ENCODE measurements around the gene UNC79.

Gene UNC79

DNA sequence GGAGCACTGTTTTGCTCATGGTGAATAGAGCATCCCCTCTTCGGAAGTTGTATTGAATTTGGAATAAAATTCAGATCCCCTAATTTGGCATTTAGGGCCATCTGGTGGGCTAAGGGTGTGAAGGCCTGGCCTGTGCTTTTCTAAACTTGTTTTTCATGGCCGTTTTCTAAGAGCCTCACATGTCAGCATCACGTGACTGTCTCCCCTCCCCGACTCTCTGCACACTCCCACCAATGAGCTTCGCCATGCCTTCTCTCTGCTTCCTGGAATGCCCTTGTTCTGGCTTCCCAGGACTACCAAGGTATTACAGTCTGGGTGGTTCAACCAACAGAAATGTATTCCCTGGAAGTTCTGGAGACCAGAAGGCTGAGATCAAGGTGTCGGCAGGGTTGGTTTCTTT is 272.2 kb downstream of the UNC79 start (continued):
- TF ChIP-seq ZFP30 (CRISPR knock-in tag; IDR thresholded peaks at IDR 0.05): no peak
- TF ChIP-seq ZNF70 (CRISPR knock-in tag; IDR thresholded peaks at IDR 0.05): no peak
- no peak for TF ChIP-seq SNAI2 (CRISPR knock-in tag; IDR thresholded peaks at IDR 0.05)
- no peak for TF ChIP-seq ZFP3 (CRISPR knock-in tag; IDR thresholded peaks at IDR 0.05)

DNA sequence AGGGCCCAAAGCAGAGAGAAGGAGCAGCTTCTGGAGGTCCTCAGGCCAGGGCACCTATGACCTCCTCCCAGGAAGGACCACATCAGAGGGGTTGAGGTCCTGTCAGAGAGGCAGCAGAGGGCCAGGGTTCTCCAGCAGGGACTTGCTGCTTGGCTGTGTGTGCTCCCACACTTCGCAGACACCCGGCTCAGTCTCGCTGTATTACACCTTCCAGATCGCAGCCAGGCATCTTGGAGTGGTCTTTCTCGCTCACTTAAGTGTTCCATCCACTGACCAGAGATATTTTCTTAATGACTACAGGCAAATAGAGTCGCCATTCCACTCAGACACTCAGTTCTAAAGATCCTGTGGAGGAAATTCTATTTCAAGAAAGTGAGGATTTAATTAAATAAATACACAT is 273.2 kb downstream of the UNC79 start:
- TF ChIP-seq ISL1 (CRISPR knock-in tag; IDR thresholded peaks at IDR 0.05): no peak
- TF ChIP-seq, protein P1, sequence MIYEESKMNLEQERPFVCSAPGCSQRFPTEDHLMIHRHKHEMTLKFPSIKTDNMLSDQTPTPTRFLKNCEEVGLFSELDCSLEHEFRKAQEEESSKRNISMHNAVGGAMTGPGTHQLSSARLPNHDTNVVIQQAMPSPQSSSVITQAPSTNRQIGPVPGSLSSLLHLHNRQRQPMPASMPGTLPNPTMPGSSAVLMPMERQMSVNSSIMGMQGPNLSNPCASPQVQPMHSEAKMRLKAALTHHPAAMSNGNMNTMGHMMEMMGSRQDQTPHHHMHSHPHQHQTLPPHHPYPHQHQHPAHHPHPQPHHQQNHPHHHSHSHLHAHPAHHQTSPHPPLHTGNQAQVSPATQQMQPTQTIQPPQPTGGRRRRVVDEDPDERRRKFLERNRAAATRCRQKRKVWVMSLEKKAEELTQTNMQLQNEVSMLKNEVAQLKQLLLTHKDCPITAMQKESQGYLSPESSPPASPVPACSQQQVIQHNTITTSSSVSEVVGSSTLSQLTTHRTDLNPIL (CRISPR knock-in tag; IDR thresholded peaks at IDR 0.05; ENCODE audit: low read depth): no peak
- TF ChIP-seq TOX (CRISPR knock-in tag; IDR thresholded peaks at IDR 0.05; ENCODE audit: borderline replicate concordance): no peak
- TF ChIP-seq PPARA (CRISPR knock-in tag; IDR thresholded peaks at IDR 0.05; ENCODE audit: borderline replicate concordance): no peak
- TF ChIP-seq ZC3H10 (CRISPR knock-in tag; IDR thresholded peaks at IDR 0.05): no peak
- no peak for TF ChIP-seq CSDC2 (CRISPR knock-in tag; IDR thresholded peaks at IDR 0.05)
- TF ChIP-seq ZNF8 (CRISPR knock-in tag; IDR thresholded peaks at IDR 0.05): no peak
- no peak for TF ChIP-seq ZNF70 (CRISPR knock-in tag; IDR thresholded peaks at IDR 0.05)
- TF ChIP-seq OSR1 (CRISPR knock-in tag; IDR thresholded peaks at IDR 0.05): no peak

DNA sequence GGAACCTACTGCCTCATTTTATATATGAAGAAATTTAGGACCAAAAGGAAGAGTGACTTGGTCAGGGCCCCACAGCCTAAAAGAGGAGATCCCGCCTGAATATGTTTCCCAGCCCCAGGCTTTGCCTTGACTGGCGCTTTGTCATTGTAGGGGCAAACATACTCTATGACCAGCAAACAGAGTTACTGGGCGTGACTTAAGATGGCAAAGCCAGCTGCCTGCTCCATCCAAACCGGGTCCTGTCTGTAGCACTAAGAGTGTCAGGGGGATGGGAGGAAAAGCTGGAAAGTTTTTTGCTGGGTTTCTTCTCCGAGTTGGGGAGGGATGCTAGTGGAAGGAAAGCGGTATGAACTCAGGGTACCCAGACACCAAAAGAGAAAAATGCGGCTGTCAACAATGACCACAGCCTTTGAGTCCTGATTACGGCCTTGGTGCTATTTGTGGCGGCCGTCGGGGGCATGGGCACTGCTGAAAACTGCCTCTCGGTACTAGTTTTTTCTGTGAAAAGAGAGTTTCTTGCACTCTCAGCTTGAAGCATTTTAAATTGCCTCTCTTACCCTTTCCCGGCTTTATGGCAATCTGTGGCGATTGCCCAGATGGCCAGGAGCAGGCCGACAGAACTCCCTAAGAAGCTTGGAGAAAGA is 274.9 kb downstream of the UNC79 start:
- TF ChIP-seq, protein P2, sequence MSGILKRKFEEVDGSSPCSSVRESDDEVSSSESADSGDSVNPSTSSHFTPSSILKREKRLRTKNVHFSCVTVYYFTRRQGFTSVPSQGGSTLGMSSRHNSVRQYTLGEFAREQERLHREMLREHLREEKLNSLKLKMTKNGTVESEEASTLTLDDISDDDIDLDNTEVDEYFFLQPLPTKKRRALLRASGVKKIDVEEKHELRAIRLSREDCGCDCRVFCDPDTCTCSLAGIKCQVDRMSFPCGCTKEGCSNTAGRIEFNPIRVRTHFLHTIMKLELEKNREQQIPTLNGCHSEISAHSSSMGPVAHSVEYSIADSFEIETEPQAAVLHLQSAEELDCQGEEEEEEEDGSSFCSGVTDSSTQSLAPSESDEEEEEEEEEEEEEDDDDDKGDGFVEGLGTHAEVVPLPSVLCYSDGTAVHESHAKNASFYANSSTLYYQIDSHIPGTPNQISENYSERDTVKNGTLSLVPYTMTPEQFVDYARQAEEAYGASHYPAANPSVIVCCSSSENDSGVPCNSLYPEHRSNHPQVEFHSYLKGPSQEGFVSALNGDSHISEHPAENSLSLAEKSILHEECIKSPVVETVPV (CRISPR knock-in tag; IDR thresholded peaks at IDR 0.05): no peak
- TF ChIP-seq TCF4 (CRISPR knock-in tag; IDR thresholded peaks at IDR 0.05; ENCODE audit: borderline replicate concordance) (no peak), ZC3H10 (CRISPR knock-in tag; IDR thresholded peaks at IDR 0.05) (no peak), GLIS3 (CRISPR knock-in tag; IDR thresholded peaks at IDR 0.05) (no peak), ESRRG (CRISPR knock-in tag; IDR thresholded peaks at IDR 0.05) (no peak), ZFP30 (CRISPR knock-in tag; IDR thresholded peaks at IDR 0.05) (no peak), ZFP3 (CRISPR knock-in tag; IDR thresholded peaks at IDR 0.05) (no peak), PPARA (CRISPR knock-in tag; IDR thresholded peaks at IDR 0.05; ENCODE audit: borderline replicate concordance) (no peak), BACH2 (CRISPR knock-in tag; IDR thresholded peaks at IDR 0.05; ENCODE audit: borderline replicate concordance) (no peak), OSR1 (CRISPR knock-in tag; IDR thresholded peaks at IDR 0.05) (no peak), CSDC2 (CRISPR knock-in tag; IDR thresholded peaks at IDR 0.05) (no peak), RARB (CRISPR knock-in tag; IDR thresholded peaks at IDR 0.05) (no peak), SNAI2 (CRISPR knock-in tag; IDR thresholded peaks at IDR 0.05) (no peak), ZNF565 (CRISPR knock-in tag; conservative IDR thresholded peaks at IDR 0.05; ENCODE audit: low read depth) (no peak)
- TF ChIP-seq, protein P3, sequence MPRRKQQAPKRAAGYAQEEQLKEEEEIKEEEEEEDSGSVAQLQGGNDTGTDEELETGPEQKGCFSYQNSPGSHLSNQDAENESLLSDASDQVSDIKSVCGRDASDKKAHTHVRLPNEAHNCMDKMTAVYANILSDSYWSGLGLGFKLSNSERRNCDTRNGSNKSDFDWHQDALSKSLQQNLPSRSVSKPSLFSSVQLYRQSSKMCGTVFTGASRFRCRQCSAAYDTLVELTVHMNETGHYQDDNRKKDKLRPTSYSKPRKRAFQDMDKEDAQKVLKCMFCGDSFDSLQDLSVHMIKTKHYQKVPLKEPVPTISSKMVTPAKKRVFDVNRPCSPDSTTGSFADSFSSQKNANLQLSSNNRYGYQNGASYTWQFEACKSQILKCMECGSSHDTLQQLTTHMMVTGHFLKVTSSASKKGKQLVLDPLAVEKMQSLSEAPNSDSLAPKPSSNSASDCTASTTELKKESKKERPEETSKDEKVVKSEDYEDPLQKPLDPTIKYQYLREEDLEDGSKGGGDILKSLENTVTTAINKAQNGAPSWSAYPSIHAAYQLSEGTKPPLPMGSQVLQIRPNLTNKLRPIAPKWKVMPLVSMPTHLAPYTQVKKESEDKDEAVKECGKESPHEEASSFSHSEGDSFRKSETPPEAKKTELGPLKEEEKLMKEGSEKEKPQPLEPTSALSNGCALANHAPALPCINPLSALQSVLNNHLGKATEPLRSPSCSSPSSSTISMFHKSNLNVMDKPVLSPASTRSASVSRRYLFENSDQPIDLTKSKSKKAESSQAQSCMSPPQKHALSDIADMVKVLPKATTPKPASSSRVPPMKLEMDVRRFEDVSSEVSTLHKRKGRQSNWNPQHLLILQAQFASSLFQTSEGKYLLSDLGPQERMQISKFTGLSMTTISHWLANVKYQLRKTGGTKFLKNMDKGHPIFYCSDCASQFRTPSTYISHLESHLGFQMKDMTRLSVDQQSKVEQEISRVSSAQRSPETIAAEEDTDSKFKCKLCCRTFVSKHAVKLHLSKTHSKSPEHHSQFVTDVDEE (CRISPR knock-in tag; IDR thresholded peaks at IDR 0.05): no peak
- TF ChIP-seq, protein P4, sequence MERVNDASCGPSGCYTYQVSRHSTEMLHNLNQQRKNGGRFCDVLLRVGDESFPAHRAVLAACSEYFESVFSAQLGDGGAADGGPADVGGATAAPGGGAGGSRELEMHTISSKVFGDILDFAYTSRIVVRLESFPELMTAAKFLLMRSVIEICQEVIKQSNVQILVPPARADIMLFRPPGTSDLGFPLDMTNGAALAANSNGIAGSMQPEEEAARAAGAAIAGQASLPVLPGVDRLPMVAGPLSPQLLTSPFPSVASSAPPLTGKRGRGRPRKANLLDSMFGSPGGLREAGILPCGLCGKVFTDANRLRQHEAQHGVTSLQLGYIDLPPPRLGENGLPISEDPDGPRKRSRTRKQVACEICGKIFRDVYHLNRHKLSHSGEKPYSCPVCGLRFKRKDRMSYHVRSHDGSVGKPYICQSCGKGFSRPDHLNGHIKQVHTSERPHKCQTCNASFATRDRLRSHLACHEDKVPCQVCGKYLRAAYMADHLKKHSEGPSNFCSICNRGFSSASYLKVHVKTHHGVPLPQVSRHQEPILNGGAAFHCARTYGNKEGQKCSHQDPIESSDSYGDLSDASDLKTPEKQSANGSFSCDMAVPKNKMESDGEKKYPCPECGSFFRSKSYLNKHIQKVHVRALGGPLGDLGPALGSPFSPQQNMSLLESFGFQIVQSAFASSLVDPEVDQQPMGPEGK (CRISPR knock-in tag; IDR thresholded peaks at IDR 0.05; ENCODE audit: borderline replicate concordance): no peak

More for the DNA sequence above, 273.2 kb downstream of the UNC79 start:
- ATAC-seq: no peak

DNA sequence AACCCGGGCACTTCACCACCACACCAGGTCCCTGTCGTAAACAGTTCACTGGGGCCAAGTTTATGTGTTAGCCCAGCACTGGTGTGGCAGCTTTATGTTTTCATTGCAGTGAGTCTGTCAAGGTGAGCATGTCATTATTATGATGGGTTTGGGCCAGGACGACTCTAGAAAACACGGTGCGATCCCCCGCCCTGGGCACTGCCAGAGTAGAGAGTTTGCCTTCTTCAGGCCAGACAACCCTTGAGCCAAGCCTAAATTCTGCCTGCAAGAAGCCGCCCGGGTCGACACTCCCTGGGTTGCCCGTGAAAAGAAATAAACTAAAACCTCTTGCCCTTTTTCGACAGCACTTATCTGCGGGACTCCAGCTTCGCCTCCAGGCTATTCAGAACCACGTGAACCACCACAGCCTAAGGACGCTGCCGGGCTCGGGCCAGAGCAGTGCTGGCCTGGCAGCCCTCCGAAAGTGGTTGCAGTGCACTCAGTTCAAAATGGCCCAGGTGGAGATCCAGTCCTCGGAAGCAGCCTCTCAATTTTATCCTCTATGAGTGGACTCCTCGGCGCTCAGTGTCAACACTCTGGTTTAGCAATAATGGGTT is 275.7 kb downstream of the UNC79 start:
- ATAC-seq: no peak
- TF ChIP-seq ZC3H10 (CRISPR knock-in tag; IDR thresholded peaks at IDR 0.05) (no peak), TCF4 (CRISPR knock-in tag; IDR thresholded peaks at IDR 0.05; ENCODE audit: borderline replicate concordance) (no peak), PPARA (CRISPR knock-in tag; IDR thresholded peaks at IDR 0.05; ENCODE audit: borderline replicate concordance) (no peak), RARB (CRISPR knock-in tag; IDR thresholded peaks at IDR 0.05) (no peak), ZNF565 (CRISPR knock-in tag; conservative IDR thresholded peaks at IDR 0.05; ENCODE audit: low read depth) (no peak), ISL1 (CRISPR knock-in tag; IDR thresholded peaks at IDR 0.05) (no peak), TOX (CRISPR knock-in tag; IDR thresholded peaks at IDR 0.05; ENCODE audit: borderline replicate concordance) (no peak), BACH2 (CRISPR knock-in tag; IDR thresholded peaks at IDR 0.05; ENCODE audit: borderline replicate concordance) (no peak)
- TF ChIP-seq, protein P3 (CRISPR knock-in tag; IDR thresholded peaks at IDR 0.05): no peak
- TF ChIP-seq, protein P5, sequence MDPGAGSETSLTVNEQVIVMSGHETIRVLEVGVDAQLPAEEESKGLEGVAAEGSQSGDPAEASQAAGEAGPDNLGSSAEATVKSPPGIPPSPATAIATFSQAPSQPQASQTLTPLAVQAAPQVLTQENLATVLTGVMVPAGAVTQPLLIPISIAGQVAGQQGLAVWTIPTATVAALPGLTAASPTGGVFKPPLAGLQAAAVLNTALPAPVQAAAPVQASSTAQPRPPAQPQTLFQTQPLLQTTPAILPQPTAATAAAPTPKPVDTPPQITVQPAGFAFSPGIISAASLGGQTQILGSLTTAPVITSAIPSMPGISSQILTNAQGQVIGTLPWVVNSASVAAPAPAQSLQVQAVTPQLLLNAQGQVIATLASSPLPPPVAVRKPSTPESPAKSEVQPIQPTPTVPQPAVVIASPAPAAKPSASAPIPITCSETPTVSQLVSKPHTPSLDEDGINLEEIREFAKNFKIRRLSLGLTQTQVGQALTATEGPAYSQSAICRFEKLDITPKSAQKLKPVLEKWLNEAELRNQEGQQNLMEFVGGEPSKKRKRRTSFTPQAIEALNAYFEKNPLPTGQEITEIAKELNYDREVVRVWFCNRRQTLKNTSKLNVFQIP (CRISPR knock-in tag; IDR thresholded peaks at IDR 0.05; ENCODE audit: borderline replicate concordance, low read depth): no peak

More for the DNA sequence above, 274.9 kb downstream of the UNC79 start:
- no peak for ATAC-seq
